Astrocyte (in vitro differentiated cells and primary cell): ENCODE measurements around the gene LMO7. TPM values are rescaled to one million over a fixed set of nuclear protein-coding genes. Genes with fewer than 3 reads are reported as not detected.

Source experiments
- DNase-seq: peaks from one replicate; pipeline ENCODE4 v3.0.0-alpha.2; 2010; ENCODE audit warnings: low read depth
- FAIRE-seq: peaks from 2 replicates; lab custom pipeline; 2011; peaks lifted over from hg19 to GRCh38; lab: Jason Lieb, UNC
- H2AFZ ChIP-seq: 2 replicates; pipeline ENCODE4 v1.6.0; 2012; ENCODE audit warnings: low read depth, low read length, inconsistent platforms
- H3K27ac ChIP-seq: 2 replicates; pipeline ENCODE4 v1.5.1; 2011; ENCODE audit warnings: low read depth, low read length, inconsistent platforms
- H3K27me3 ChIP-seq: 2 replicates; pipeline ENCODE4 v1.6.0; 2011; ENCODE audit warnings: low read length, inconsistent platforms; ENCODE audit not compliant: insufficient read depth
- H3K36me3 ChIP-seq: 2 replicates; pipeline ENCODE4 v1.5.1; 2011; ENCODE audit warnings: low read length, inconsistent platforms; ENCODE audit not compliant: insufficient read depth
- H3K4me1 ChIP-seq: 2 replicates; pipeline ENCODE4 v1.5.1; 2011; ENCODE audit warnings: low read length, inconsistent platforms; ENCODE audit not compliant: insufficient read depth
- H3K4me2 ChIP-seq: 2 replicates; pipeline ENCODE4 v1.6.0; 2012; ENCODE audit warnings: low read length, inconsistent platforms
- H3K4me3 ChIP-seq: 2 replicates; pipeline ENCODE4 v1.5.1; 2011; ENCODE audit warnings: low read depth, mild to moderate bottlenecking, low read length, inconsistent platforms; ENCODE audit not compliant: insufficient read depth
- H3K79me2 ChIP-seq: 2 replicates; pipeline ENCODE4 v1.6.0; 2012; ENCODE audit warnings: mild to moderate bottlenecking, low read length, inconsistent platforms; ENCODE audit not compliant: insufficient read depth
- H3K9ac ChIP-seq: 2 replicates; pipeline ENCODE4 v1.6.0; 2012; ENCODE audit warnings: mild to moderate bottlenecking, low read length, inconsistent platforms
- H3K9me3 ChIP-seq: 2 replicates; pipeline ENCODE4 v1.5.1; 2012; ENCODE audit warnings: low read depth, mild to moderate bottlenecking, low read length, inconsistent platforms; ENCODE audit not compliant: insufficient read depth
- H4K20me1 ChIP-seq: 2 replicates; pipeline ENCODE4 v1.6.0; 2012; ENCODE audit warnings: low read length, inconsistent platforms; ENCODE audit not compliant: insufficient read depth
- H3K27ac Mint-ChIP-seq: one replicate; pipeline ENCODE4 v1.8.0; 2021; ENCODE audit warnings: mild to moderate bottlenecking, mixed read lengths; ENCODE audit not compliant: unreplicated experiment
- H3K27me3 Mint-ChIP-seq: one replicate; pipeline ENCODE4 v1.8.0; 2021; ENCODE audit warnings: low read depth, mixed read lengths; ENCODE audit not compliant: unreplicated experiment
- H3K36me3 Mint-ChIP-seq: one replicate; pipeline ENCODE4 v1.8.0; 2021; ENCODE audit warnings: low read depth, mixed read lengths; ENCODE audit not compliant: unreplicated experiment
- H3K4me1 Mint-ChIP-seq: one replicate; pipeline ENCODE4 v1.8.0; 2021; ENCODE audit warnings: low read depth, mixed read lengths; ENCODE audit not compliant: unreplicated experiment
- H3K4me3 Mint-ChIP-seq: one replicate; pipeline ENCODE4 v1.8.0; 2021; ENCODE audit warnings: mild to moderate bottlenecking, moderate library complexity, mixed read lengths; ENCODE audit not compliant: unreplicated experiment
- H3K9me3 Mint-ChIP-seq: one replicate; pipeline ENCODE4 v1.8.0; 2021; ENCODE audit warnings: mild to moderate bottlenecking, mixed read lengths; ENCODE audit not compliant: unreplicated experiment
- EZH2 ChIP-seq: IDR thresholded peaks from 2 replicates; pipeline ENCODE4 v1.6.1; 2012; ENCODE audit warnings: mild to moderate bottlenecking, low read length, inconsistent platforms; ENCODE audit not compliant: insufficient read depth
- total RNA-seq: library from RNA; stranded (reverse); gene quantifications from 2 replicates; pipeline ENCODE4 v1.2.1, GENCODE V29; 2021
- TF ChIP-seq, protein P1 (sequence below): IDR thresholded peaks from 2 replicates; pipeline ENCODE4 v1.5.1; 2011; ENCODE audit warnings: low read depth, mild to moderate bottlenecking, inconsistent platforms, low read length, moderate library complexity; ENCODE audit not compliant: insufficient read depth

LMO7 gene
- total RNA-seq, 1 donor from 2014 or later = 52.2 TPM

- FAIRE-seq (no peak), DNase-seq (no peak)
- Mint-ChIP-seq H3K27ac (peak overlapping the region; percentile 69), H3K27me3 (no peaks in the 10 kb centered on the region), H3K4me3 (peak overlapping the region; percentile 79), H3K36me3 (peaks cover 3% of the 10 kb centered on the region), H3K9me3 (no peaks in the 10 kb centered on the region), H3K4me1 (peaks cover 17% of the 10 kb centered on the region)
- Histone ChIP-seq H3K27ac (peak overlapping the region; percentile 58), H3K9ac (peak overlapping the region; percentile 93), H2AFZ (peak overlapping the region; percentile 69), H3K4me3 (peak overlapping the region; percentile 55), H3K4me2 (peak overlapping the region; percentile 87), H3K4me1 (peaks cover 33% of the 10 kb centered on the region), H4K20me1 (peaks cover 25% of the 10 kb centered on the region), H3K27me3 (no peaks in the 10 kb centered on the region), H3K36me3 (no peaks in the 10 kb centered on the region), H3K79me2 (peaks cover 41% of the 10 kb centered on the region), H3K9me3 (no peaks in the 10 kb centered on the region)
- TF ChIP-seq, protein P1, sequence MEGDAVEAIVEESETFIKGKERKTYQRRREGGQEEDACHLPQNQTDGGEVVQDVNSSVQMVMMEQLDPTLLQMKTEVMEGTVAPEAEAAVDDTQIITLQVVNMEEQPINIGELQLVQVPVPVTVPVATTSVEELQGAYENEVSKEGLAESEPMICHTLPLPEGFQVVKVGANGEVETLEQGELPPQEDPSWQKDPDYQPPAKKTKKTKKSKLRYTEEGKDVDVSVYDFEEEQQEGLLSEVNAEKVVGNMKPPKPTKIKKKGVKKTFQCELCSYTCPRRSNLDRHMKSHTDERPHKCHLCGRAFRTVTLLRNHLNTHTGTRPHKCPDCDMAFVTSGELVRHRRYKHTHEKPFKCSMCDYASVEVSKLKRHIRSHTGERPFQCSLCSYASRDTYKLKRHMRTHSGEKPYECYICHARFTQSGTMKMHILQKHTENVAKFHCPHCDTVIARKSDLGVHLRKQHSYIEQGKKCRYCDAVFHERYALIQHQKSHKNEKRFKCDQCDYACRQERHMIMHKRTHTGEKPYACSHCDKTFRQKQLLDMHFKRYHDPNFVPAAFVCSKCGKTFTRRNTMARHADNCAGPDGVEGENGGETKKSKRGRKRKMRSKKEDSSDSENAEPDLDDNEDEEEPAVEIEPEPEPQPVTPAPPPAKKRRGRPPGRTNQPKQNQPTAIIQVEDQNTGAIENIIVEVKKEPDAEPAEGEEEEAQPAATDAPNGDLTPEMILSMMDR = no peak
- TF ChIP-seq EZH2 = no peak
Measured at GRCh38 chr13:75635101-75635827, 866 bp upstream of the LMO7 start.

GRCh38 chr13:75636436-75637180 lies 478 bp downstream of the LMO7 start:
- peak overlapping the region; percentile 95 for H3K4me3 ChIP-seq
- peak overlapping the region; percentile 84 for H2AFZ ChIP-seq
- FAIRE-seq (no peak), DNase-seq (no peak)
- H3K36me3 Mint-ChIP-seq = peaks cover 5% of the 10 kb centered on the region
- no peaks in the 10 kb centered on the region for H3K9me3 ChIP-seq
- no peaks in the 10 kb centered on the region for H3K27me3 Mint-ChIP-seq
- H3K9me3 Mint-ChIP-seq = no peaks in the 10 kb centered on the region
- peaks cover 39% of the 10 kb centered on the region for H4K20me1 ChIP-seq
- no peak for TF ChIP-seq EZH2
- TF ChIP-seq, protein P1 = no peak
- H3K4me1 ChIP-seq = peaks cover 34% of the 10 kb centered on the region
- H3K79me2 ChIP-seq = peaks cover 54% of the 10 kb centered on the region
- peak overlapping the region; percentile 93 for H3K9ac ChIP-seq
- peak overlapping the region; percentile 47 for H3K27ac Mint-ChIP-seq
- peak overlapping the region; percentile 74 for H3K27ac ChIP-seq
- H3K27me3 ChIP-seq = no peaks in the 10 kb centered on the region
- H3K36me3 ChIP-seq = peaks cover 9% of the 10 kb centered on the region
- H3K4me1 Mint-ChIP-seq = peaks cover 17% of the 10 kb centered on the region
- peak overlapping the region; percentile 87 for H3K4me2 ChIP-seq
- peak overlapping the region; percentile 89 for H3K4me3 Mint-ChIP-seq
